Calu3 (cell line): ENCODE data around the gene STRBP. TPM values are rescaled to one million over a fixed set of nuclear protein-coding genes. Genes with fewer than 3 reads are reported as not detected.

Experiments
- BruUV-seq: library from RNA; stranded (reverse); fragments of 400-500 nt; replicated peaks from 2 replicates; lab custom pipeline; 2021; lab: Mats Ljungman, UMichigan
- CTCF ChIA-PET: fragments of 300-600 bp; sonication (Branson Sonifier 250); formaldehyde crosslinking; loops from one replicate; lab custom pipeline; 2022; ENCODE audit warnings: antibody characterized with exemption; lab: Charles Lee
- DNase-seq: peaks from one replicate; pipeline ENCODE4 v3.0.0; 2022
- H3K27ac Mint-ChIP-seq: one replicate; pipeline ENCODE4 v1.8.0; 2022; ENCODE audit warnings: mixed read lengths; ENCODE audit not compliant: unreplicated experiment
- H3K27me3 Mint-ChIP-seq: one replicate; pipeline ENCODE4 v1.8.0; 2022; ENCODE audit warnings: mixed read lengths; ENCODE audit not compliant: unreplicated experiment
- H3K36me3 Mint-ChIP-seq: one replicate; pipeline ENCODE4 v1.8.0; 2022; ENCODE audit warnings: mild to moderate bottlenecking, moderate library complexity, mixed read lengths; ENCODE audit not compliant: insufficient read depth, unreplicated experiment
- H3K4me1 Mint-ChIP-seq: one replicate; pipeline ENCODE4 v1.8.0; 2022; ENCODE audit warnings: mild to moderate bottlenecking, low read depth, mixed read lengths; ENCODE audit not compliant: unreplicated experiment
- H3K4me3 Mint-ChIP-seq: one replicate; pipeline ENCODE4 v1.8.0; 2022; ENCODE audit warnings: mild to moderate bottlenecking, low read depth, moderate library complexity, mixed read lengths; ENCODE audit not compliant: unreplicated experiment
- H3K9me3 Mint-ChIP-seq: one replicate; pipeline ENCODE4 v1.8.0; 2022; ENCODE audit warnings: low read depth, mixed read lengths; ENCODE audit not compliant: unreplicated experiment
- intact Hi-C: fragments of 100-400 bp; cut with micrococcal nuclease; formaldehyde crosslinking; loops from one replicate; pipeline ENCODE4 v1.10.0; 2022; ENCODE audit not compliant: unreplicated experiment
- total RNA-seq: library from RNA; stranded (reverse); gene quantifications from 2 replicates; pipeline ENCODE4 v1.2.3, GENCODE V29; 2022
- TF ChIP-seq, protein P1 (sequence below): fragments of 200-600 bp; IDR thresholded peaks from one replicate; pipeline ENCODE4 v1.8.0; 2022; ENCODE audit warnings: antibody characterized with exemption; ENCODE audit not compliant: unreplicated experiment

Gene STRBP
- total RNA-seq, 1 experiment from 2014 or later: 27.3 TPM

DNA sequence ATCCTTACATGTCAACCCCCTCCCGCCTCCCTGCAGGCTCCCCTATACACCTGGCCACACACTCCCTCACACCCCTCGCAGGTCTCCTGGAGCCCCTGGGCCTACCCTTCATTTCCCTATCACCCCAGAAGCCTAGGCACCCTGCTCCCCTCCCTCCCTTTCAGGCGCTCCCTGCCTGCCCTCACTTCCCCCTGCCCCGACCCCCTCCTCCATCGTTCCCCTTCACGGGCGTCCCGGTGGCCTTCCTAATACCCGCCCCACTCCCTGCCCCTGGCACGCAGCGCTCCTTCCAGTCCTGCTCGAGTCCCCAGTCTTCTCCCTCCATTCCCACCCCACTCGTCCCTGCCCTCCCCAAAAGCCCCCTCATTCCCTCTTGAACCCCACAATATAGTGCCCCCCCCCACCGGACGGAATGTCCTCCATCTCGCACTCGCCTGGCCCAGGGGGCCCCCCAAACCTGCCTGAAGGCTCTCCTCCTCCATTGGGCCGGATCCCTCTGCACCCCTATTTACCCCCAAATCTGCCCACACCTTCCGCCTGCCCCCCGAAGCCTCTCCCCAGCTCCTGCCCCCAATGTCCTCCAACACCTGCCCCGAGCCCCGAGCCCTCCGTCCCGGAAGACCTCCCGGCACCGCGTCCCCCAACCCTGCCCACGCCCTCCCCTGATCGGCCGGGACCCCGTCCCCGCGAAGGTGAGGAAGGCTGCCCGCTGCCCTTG, 746 bp downstream of the STRBP start:
- Mint-ChIP-seq H3K4me1 (peaks cover 16% of the 10 kb centered on the region), H3K27ac (no peak overlapping the region), H3K36me3 (peaks cover 15% of the 10 kb centered on the region), H3K4me3 (peak overlapping the region; percentile 68), H3K9me3 (no peaks in the 10 kb centered on the region), H3K27me3 (no peaks in the 10 kb centered on the region)
- intact Hi-C loops: no loop called here
- TF ChIP-seq, protein P1, sequence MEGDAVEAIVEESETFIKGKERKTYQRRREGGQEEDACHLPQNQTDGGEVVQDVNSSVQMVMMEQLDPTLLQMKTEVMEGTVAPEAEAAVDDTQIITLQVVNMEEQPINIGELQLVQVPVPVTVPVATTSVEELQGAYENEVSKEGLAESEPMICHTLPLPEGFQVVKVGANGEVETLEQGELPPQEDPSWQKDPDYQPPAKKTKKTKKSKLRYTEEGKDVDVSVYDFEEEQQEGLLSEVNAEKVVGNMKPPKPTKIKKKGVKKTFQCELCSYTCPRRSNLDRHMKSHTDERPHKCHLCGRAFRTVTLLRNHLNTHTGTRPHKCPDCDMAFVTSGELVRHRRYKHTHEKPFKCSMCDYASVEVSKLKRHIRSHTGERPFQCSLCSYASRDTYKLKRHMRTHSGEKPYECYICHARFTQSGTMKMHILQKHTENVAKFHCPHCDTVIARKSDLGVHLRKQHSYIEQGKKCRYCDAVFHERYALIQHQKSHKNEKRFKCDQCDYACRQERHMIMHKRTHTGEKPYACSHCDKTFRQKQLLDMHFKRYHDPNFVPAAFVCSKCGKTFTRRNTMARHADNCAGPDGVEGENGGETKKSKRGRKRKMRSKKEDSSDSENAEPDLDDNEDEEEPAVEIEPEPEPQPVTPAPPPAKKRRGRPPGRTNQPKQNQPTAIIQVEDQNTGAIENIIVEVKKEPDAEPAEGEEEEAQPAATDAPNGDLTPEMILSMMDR: no peak
- CTCF ChIA-PET: no interaction called here
- no TSS peak for BruUV-seq
- DNase-seq: no peak

DNA sequence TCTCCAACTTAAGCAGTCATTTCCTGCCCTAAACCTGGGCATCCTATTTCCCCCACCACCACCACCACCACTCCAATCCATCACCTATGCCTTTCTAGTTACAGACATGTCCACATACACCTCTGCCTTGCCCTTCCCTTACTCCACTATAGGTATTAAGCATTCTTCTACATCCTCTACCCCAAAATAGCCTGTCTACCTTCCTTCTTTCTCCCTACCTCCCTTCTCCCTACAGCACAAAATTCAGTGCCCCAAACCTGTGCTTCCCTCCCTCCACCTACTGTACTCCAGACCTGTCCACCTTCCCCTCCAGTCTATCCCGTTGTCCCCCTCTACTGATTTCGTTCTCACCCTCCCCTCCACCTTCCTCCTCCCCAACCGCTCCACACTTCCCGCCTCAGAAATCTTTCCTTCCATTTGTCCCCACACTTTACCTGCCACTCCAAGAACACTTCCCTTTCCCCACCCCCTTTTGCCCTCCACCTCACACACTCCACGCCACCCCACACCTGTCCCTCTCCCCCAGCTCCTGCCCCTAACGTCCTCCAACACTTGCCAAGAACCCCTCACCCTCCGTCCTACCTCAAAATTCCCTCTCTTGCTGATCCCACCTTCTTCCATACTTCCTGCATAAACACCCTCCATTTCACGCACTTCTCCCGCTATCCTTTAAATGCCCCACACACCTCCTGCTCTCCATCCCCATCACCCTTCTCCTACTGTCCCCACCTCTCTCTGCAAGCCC, 1.6 kb downstream of the STRBP start:
- CTCF ChIA-PET: no interaction called here
- no peaks in the 10 kb centered on the region for H3K27me3 Mint-ChIP-seq
- H3K36me3 Mint-ChIP-seq: peaks cover 15% of the 10 kb centered on the region
- H3K4me3 Mint-ChIP-seq: peak overlapping the region; percentile 68
- no peak for DNase-seq
- H3K27ac Mint-ChIP-seq: no peak overlapping the region
- intact Hi-C loops: no loop called here
- H3K9me3 Mint-ChIP-seq: no peaks in the 10 kb centered on the region
- TF ChIP-seq, protein P1: no peak
- H3K4me1 Mint-ChIP-seq: peaks cover 16% of the 10 kb centered on the region
- BruUV-seq: no TSS peak

DNA sequence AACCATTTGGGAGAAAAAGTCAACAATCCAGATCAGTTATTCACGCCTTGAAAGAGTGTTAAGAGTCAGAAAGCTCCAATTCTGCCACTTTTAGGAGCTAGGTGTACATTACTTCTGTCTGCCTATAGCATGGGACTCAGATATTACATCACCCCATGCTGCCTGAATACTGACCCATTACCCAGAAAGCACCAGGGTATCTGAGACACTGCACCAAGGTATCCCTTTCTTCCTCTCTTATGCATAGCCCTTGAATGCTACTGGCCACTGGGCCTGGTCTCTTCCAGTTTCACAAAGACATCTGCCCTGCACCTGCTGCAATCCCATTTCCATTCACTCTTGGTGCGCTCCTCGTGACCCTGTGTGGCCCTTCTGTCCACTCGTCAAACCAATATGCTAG, 2.6 kb downstream of the STRBP start:
- H3K27ac Mint-ChIP-seq: no peak overlapping the region
- peaks cover 16% of the 10 kb centered on the region for H3K4me1 Mint-ChIP-seq
- peaks cover 15% of the 10 kb centered on the region for H3K36me3 Mint-ChIP-seq
- DNase-seq: no peak
- no TSS peak for BruUV-seq
- CTCF ChIA-PET: no interaction called here
- no peaks in the 10 kb centered on the region for H3K9me3 Mint-ChIP-seq
- H3K27me3 Mint-ChIP-seq: no peaks in the 10 kb centered on the region
- TF ChIP-seq, protein P1: no peak
- intact Hi-C loops: no loop called here
- H3K4me3 Mint-ChIP-seq: no peak overlapping the region

DNA sequence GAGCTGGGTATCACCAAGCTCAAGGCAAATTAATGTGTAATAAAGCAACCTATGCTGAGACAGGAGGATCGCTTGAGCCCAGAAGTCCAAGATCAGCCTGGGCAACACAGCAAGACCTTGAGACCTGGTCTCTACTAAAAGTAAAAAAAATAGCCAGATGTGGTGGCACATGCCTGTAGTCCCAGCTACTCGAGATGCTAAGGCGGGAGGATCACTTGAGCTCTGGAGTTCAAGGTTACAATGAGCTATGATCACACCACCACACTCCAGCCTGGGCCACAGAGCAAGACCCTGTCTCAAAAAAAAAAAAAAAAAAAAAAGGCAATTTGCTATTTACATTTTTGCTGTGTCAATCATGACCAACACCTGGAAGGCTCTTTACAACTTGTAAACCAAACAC, 5.2 kb downstream of the STRBP start:
- Mint-ChIP-seq H3K27me3 (no peaks in the 10 kb centered on the region), H3K36me3 (peaks cover 9% of the 10 kb centered on the region), H3K4me1 (peaks cover 16% of the 10 kb centered on the region), H3K27ac (no peak overlapping the region), H3K9me3 (no peaks in the 10 kb centered on the region), H3K4me3 (no peak overlapping the region)
- CTCF ChIA-PET: interaction anchor here (0.7 kb wide), 1 partner anchor 11 kb away, joined by 4 read pairs; no protein-coding TSS in a partner anchor
- TF ChIP-seq, protein P1: no peak
- BruUV-seq: no TSS peak
- intact Hi-C loops: no loop called here
- DNase-seq: no peak
